Measurements from ENCODE around the gene ASCC3.

- no peak for TF ChIP-seq EZH2phosphoT487 (IDR thresholded peaks at IDR 0.05; ENCODE audit: insufficient read depth, low read depth)
- TF ChIP-seq EZH2 (IDR thresholded peaks at IDR 0.05; ENCODE audit: insufficient read depth, poor library complexity, severe bottlenecking), result no peak
Observed at GRCh38 chr6:100891079-100891478, 9.9 kb upstream of the ASCC3 start.

Measured in GM23248 (cell line).